Measurements from ENCODE around the gene FRAS1.
"Not testable (repeated sequence)": the region's sequence is repeated elsewhere in the genome, so short reads cannot be mapped to it uniquely, and the experiment has no call there.

The FRAS1 gene

GRCh38 chr4:78218260-78218659 is 161.1 kb downstream of the FRAS1 start:
- DNase-seq, result no peak

GRCh38 chr4:78219825-78220224 is 162.7 kb downstream of the FRAS1 start:
- no peak for DNase-seq

GRCh38 chr4:78220283-78220682 is 163.2 kb downstream of the FRAS1 start:
- DNase-seq, result no peak

GRCh38 chr4:78222575-78223186 is 165.6 kb downstream of the FRAS1 start:
- no peak for DNase-seq

GRCh38 chr4:78225236-78225635 is 168.1 kb downstream of the FRAS1 start:
- DNase-seq, result no peak

GRCh38 chr4:78226279-78226678 is 169.2 kb downstream of the FRAS1 start:
- DNase-seq, result no peak

- no peak for DNase-seq
These were observed 170.4 kb downstream of the FRAS1 start for GRCh38 chr4:78227411-78228057.

- no peak for DNase-seq
These were observed 178.7 kb downstream of the FRAS1 start for GRCh38 chr4:78235800-78236199.

GRCh38 chr4:78237360-78237759 is 180.2 kb downstream of the FRAS1 start:
- no peak for DNase-seq

GRCh38 chr4:78242071-78242470 is 184.9 kb downstream of the FRAS1 start:
- DNase-seq, result no peak

- DNase-seq, result no peak
These were observed 187.8 kb downstream of the FRAS1 start for GRCh38 chr4:78244705-78245485.

GRCh38 chr4:78247536-78248285 is 190.6 kb downstream of the FRAS1 start:
- DNase-seq, result no peak

- no peak for DNase-seq
These were observed 193.4 kb downstream of the FRAS1 start for GRCh38 chr4:78250500-78250899.

GRCh38 chr4:78252773-78253172 is 195.7 kb downstream of the FRAS1 start:
- DNase-seq, result not testable (repeated sequence)

- DNase-seq, result no peak
These were observed 197.8 kb downstream of the FRAS1 start for GRCh38 chr4:78254893-78255292.

- DNase-seq, result no peak
These were observed 207.9 kb downstream of the FRAS1 start for GRCh38 chr4:78265006-78265405.

GRCh38 chr4:78267790-78268189 is 210.7 kb downstream of the FRAS1 start:
- DNase-seq, result no peak

GRCh38 chr4:78268597-78268996 is 211.5 kb downstream of the FRAS1 start:
- DNase-seq, result no peak

- DNase-seq, result not testable (repeated sequence)
These were observed 218.3 kb downstream of the FRAS1 start for GRCh38 chr4:78275450-78275849.

GRCh38 chr4:78286281-78286680 is 229.2 kb downstream of the FRAS1 start:
- DNase-seq, result no peak

GRCh38 chr4:78288327-78288726 is 231.2 kb downstream of the FRAS1 start:
- no peak for DNase-seq

- no peak for DNase-seq
These were observed 234.2 kb downstream of the FRAS1 start for GRCh38 chr4:78291277-78291676.

GRCh38 chr4:78292341-78292740 is 235.2 kb downstream of the FRAS1 start:
- no peak for DNase-seq
